22Rv1 (cell line): ENCODE data around the gene TUBB1.

Experiments
- ZFX ChIP-seq: fragments of 450-650 bp; IDR thresholded peaks from 2 replicates; pipeline ENCODE4 v1.6.1; 2017; ENCODE audit warnings: antibody characterized with exemption, borderline replicate concordance
- TF ChIP-seq, protein P1 (sequence below): fragments of 450-650 bp; IDR thresholded peaks from 2 replicates; pipeline ENCODE4 v1.5.1; 2017; ENCODE audit warnings: mild to moderate bottlenecking

- TF ChIP-seq, protein P1, sequence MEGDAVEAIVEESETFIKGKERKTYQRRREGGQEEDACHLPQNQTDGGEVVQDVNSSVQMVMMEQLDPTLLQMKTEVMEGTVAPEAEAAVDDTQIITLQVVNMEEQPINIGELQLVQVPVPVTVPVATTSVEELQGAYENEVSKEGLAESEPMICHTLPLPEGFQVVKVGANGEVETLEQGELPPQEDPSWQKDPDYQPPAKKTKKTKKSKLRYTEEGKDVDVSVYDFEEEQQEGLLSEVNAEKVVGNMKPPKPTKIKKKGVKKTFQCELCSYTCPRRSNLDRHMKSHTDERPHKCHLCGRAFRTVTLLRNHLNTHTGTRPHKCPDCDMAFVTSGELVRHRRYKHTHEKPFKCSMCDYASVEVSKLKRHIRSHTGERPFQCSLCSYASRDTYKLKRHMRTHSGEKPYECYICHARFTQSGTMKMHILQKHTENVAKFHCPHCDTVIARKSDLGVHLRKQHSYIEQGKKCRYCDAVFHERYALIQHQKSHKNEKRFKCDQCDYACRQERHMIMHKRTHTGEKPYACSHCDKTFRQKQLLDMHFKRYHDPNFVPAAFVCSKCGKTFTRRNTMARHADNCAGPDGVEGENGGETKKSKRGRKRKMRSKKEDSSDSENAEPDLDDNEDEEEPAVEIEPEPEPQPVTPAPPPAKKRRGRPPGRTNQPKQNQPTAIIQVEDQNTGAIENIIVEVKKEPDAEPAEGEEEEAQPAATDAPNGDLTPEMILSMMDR: no peak
- TF ChIP-seq ZFX: no peak
Measured at GRCh38 chr20:59004763-59005522, 14.3 kb upstream of the TUBB1 start.
